ENCODE data around the gene SULF2.
A peak's percentile ranks its signal among the peaks of the same experiment; 100 is the strongest.

Gene SULF2

GRCh38 chr20:47667531-47668312, 117.6 kb downstream of the SULF2 start:
- no peak for DNase-seq (ENCODE audit: low read depth)

- no peak for DNase-seq (ENCODE audit: low read depth)
These were observed 118.2 kb downstream of the SULF2 start for GRCh38 chr20:47667086-47667485.

- DNase-seq (ENCODE audit: low read depth), result no peak
These were observed 119.0 kb downstream of the SULF2 start for GRCh38 chr20:47666304-47666703.

GRCh38 chr20:47665221-47665991, 119.9 kb downstream of the SULF2 start:
- DNase-seq (ENCODE audit: low read depth), result no peak

GRCh38 chr20:47664744-47665143, 120.5 kb downstream of the SULF2 start:
- DNase-seq (ENCODE audit: low read depth), result no peak

- DNase-seq (ENCODE audit: low read depth), result no peak
These were observed 121.2 kb downstream of the SULF2 start for GRCh38 chr20:47664068-47664437.

GRCh38 chr20:47663354-47664067, 121.8 kb downstream of the SULF2 start:
- peak; percentile 53 for DNase-seq (ENCODE audit: low read depth)

GRCh38 chr20:47662483-47663353, 122.6 kb downstream of the SULF2 start:
- DNase-seq (ENCODE audit: low read depth), result no peak

GRCh38 chr20:47661714-47662113, 123.6 kb downstream of the SULF2 start:
- no peak for DNase-seq (ENCODE audit: low read depth)

- no peak for DNase-seq (ENCODE audit: low read depth)
These were observed 124.1 kb downstream of the SULF2 start for GRCh38 chr20:47660983-47661700.

- DNase-seq (ENCODE audit: low read depth), result no peak
These were observed 124.7 kb downstream of the SULF2 start for GRCh38 chr20:47660602-47660905.

GRCh38 chr20:47659904-47660601, 125.2 kb downstream of the SULF2 start:
- no peak for DNase-seq (ENCODE audit: low read depth)

GRCh38 chr20:47656318-47656717, 129.0 kb downstream of the SULF2 start:
- no peak for DNase-seq (ENCODE audit: low read depth)

GRCh38 chr20:47655635-47656034, 129.6 kb downstream of the SULF2 start:
- DNase-seq (ENCODE audit: low read depth), result no peak

- DNase-seq (ENCODE audit: low read depth), result no peak
These were observed 130.9 kb downstream of the SULF2 start for GRCh38 chr20:47654370-47654769.

GRCh38 chr20:47653869-47654268, 131.4 kb downstream of the SULF2 start:
- no peak for DNase-seq (ENCODE audit: low read depth)

- no peak for DNase-seq (ENCODE audit: low read depth)
These were observed 132.5 kb downstream of the SULF2 start for GRCh38 chr20:47652794-47653193.

- DNase-seq (ENCODE audit: low read depth), result no peak
These were observed 133.0 kb downstream of the SULF2 start for GRCh38 chr20:47652301-47652700.

- no peak for DNase-seq (ENCODE audit: low read depth)
These were observed 136.3 kb downstream of the SULF2 start for GRCh38 chr20:47648943-47649342.

GRCh38 chr20:47647994-47648393, 137.3 kb downstream of the SULF2 start:
- no peak for DNase-seq (ENCODE audit: low read depth)

GRCh38 chr20:47645632-47646031, 139.6 kb downstream of the SULF2 start:
- DNase-seq (ENCODE audit: low read depth), result no peak
